IPS DF 4.7 (cell line): Measurements from ENCODE around the gene PIK3R3.

ENCODE experiments used
- DNase-seq: peaks from one replicate; pipeline ENCODE4 v3.0.0-alpha.2; 2013; ENCODE audit warnings: low spot score; ENCODE audit errors: extremely low read depth

Gene PIK3R3

GRCh38 chr1:46157916-46158311, 25.5 kb upstream of the PIK3R3 start:
- no peak for DNase-seq

DNA sequence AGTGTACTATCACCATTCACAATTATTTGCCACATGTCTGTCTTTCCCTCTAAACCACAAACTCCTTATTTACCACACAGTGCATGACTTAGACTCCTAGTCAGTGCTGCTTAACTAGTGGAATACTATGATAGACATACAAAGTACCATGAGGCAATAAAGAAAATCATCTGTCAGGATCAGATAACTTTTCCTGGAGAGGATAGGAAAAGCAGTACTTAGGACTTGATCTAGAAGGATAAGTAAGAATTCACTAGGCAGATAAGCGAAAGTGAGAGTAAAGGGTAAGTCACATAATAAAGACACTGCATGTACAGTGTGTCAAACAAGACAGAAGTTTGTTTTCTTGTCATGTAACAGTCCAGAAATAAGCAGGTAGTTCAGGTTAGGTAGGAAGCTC, 21.3 kb upstream of the PIK3R3 start:
- no peak for DNase-seq

GRCh38 chr1:46153228-46153627, 20.8 kb upstream of the PIK3R3 start:
- DNase-seq, result no peak

GRCh38 chr1:46152016-46152415, 19.6 kb upstream of the PIK3R3 start:
- no peak for DNase-seq

- DNase-seq, result no peak
These were observed 17.7 kb upstream of the PIK3R3 start for GRCh38 chr1:46150085-46150484.

GRCh38 chr1:46148318-46148717, 15.9 kb upstream of the PIK3R3 start:
- no peak for DNase-seq

DNA sequence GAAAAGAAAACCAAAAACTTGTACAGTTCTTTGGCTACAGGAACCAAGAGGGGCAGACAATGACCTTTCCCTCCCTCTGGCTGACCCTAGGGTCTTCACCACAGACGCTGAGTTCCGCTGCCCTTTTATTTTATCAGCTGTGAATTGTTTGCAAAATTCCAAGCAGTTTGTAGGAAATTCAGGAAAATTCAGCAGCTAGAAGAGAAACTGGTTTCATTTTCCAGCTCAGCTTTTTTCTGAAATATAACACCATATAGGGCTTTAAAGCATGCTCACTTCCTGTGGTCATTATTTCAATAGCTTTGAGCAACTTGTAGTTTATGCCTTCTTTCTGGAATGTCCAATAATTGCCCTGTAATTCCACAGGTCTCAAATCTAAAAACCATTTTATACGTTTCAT, 5.5 kb upstream of the PIK3R3 start:
- DNase-seq, result no peak

GRCh38 chr1:46136711-46137110, 4.3 kb upstream of the PIK3R3 start:
- DNase-seq, result no peak

GRCh38 chr1:46134660-46135331, 2.4 kb upstream of the PIK3R3 start:
- DNase-seq, result no peak

GRCh38 chr1:46133781-46134350, 1.4 kb upstream of the PIK3R3 start:
- DNase-seq, result no peak

DNA sequence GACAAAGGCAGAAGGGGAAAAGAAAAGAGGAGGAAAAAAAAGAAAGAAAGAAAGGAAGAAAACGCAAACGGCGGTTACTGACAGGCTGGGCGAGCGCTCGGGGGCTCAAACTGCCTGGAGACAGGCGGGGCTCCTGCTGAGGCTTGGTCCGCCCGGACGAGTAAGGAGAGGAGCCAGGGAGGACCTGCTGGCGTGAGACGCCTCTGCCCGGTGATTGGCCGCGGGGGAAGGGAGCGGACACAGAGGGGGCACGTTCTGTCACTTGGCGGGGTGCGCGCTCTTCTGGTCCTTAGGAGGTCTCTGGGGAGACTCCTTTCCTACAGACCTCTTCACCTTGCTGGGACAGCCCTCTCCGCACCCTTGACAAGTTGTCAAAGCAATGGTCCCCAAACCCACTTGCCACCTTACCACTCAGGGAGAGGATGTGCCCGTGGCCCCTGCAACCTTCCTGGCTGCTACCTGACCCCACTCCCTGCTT, 791 bp upstream of the PIK3R3 start:
- DNase-seq, result no peak

DNA sequence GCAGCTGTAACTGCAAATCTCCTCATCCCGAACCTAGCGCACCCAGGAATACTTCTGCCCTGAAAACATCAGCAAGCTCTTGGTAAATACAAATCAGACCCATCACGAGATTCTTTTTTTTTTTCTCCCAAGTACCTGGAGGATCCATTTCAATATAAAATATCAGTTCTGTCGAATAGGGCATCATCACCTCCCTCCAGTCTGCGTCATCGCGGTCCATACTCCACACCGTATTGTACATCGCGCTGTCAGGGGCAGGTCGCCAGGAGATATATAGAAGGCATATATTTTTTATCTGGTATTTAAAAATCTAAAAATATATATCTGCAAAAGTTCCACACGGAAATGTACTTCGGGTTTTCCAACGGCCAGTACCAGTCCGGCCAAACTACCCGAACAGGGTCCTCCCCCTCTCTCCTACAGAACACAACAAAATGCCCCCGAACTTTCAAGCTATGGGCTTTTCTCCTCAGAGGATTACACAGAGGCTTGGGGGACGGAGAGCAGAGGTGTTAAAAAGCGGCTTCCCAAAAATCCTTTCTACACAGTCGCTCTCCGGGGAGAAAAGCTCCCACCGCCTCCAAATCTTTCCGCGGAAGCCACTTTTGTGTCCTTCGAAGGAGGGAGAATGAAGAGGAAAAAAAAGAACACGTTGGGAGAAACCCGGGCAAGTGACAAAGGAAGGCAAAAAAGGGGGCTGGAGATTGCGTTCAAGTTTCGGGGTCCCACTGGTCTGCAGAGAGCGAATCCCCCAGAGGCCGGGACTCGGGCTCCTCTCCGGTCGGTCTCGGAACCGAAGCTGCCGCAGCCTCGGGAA, 509 bp downstream of the PIK3R3 start:
- DNase-seq, result no peak

DNA sequence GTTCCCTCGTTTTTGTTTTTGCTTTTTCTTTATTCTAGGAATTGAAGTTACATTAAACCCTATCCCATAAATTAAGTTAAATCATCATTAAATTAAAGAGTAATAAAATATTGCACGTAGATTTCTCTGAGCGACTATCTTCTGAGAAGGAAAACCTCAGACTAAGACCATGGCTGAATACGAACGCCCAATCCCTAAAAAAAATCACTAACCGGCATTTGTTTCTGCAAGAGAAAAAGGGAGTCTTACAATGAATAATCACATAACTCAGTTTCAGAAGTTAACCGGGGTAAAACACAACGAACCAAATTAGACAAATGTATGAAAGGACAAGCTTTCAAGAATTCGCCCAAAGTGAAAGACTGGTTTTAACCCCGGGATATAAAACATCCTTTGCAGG, 1.3 kb downstream of the PIK3R3 start:
- DNase-seq, result no peak

- DNase-seq, result no peak
These were observed 1.8 kb downstream of the PIK3R3 start for GRCh38 chr1:46130606-46131005.

DNA sequence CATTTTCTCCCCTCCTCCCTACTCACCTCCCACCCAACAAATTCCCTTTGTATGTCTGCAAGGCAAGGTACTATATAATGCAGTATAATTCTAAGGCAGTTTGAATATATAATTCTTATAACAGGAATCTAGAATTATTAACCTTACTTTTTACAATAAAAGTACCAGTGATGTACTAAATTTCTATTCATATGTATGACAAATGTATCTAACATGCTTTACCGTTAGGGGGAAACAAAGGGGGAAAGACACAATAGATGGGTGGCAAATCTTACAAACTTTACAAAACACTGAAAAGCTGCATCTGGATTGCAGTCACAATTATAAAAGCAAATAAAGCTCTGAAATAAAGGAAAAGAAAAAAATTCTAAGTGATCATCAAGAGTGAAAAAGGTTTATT, 2.3 kb downstream of the PIK3R3 start:
- no peak for DNase-seq

DNA sequence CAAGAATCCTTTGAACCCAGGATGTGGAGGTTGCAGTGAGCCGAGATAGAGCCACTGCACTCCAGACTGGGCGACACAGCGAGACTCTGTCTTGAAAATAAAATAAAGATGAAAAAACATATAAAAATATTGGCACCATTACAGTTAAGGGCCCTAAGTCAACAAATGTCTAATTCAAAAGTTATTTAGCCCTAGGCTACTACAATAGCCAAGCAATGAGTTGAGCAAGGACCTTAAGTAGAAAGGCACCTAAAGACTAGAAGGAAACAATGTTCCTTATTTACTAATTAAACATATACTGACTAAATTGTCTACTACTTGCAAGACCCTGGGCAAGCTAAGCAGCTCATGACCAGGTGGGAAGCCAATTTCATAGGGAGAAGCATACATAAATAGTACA, 4.1 kb downstream of the PIK3R3 start:
- DNase-seq, result no peak

GRCh38 chr1:46118856-46119255, 13.6 kb downstream of the PIK3R3 start:
- no peak for DNase-seq

- DNase-seq, result no peak
These were observed 14.5 kb downstream of the PIK3R3 start for GRCh38 chr1:46117810-46118494.

DNA sequence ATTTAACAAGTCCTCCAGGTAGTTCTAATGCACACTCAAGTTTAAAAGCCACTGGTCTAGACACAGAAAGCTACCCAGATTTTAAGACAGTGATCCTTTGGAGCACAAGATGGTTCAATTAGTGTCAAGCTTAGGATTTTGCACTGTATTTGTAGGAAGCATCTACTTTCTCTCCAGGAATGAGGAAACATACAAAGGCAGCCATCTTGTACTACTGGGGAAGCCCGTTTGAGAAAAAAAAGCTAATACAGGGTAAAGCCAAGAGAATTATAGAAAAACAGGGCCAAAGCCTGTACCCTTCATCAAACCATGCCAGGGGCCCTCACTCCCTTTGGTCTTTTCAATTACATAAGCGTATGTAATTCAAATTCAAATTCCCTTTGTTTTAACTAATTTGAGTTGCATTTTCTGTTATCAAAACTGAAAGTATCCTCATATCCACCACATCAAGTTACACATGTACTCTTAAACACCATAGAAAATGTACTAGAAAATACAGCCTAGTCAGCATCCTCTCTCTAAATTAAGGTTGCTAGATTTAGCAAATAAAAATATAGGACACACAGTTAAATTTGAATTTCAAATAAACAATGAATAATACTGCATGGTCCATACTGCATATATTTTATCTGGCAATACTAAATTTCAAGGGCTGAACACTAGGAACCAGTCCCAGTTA, 17.4 kb downstream of the PIK3R3 start:
- DNase-seq, result no peak

- no peak for DNase-seq
These were observed 18.5 kb downstream of the PIK3R3 start for GRCh38 chr1:46113948-46114347.

GRCh38 chr1:46112108-46112507, 20.3 kb downstream of the PIK3R3 start:
- no peak for DNase-seq
